ENCODE data around the gene FAM53B.

Gene FAM53B

GRCh38 chr10:124632064-124632531, 112.1 kb downstream of the FAM53B start:
- peak; percentile 42 to 74 for DNase-seq (ENCODE audit: low read depth in 1 of 2, low spot score in 1 of 2)
- in situ Hi-C loops (cut with HindIII; ENCODE audit: low pct_unique_long_range_greater_than_20kb, low sequenced_read_pairs), result no loop called here
- no peak for TF ChIP-seq JUND (IDR thresholded peaks at IDR 0.05; ENCODE audit: low read depth)

- in situ Hi-C loops (cut with HindIII; ENCODE audit: low pct_unique_long_range_greater_than_20kb, low sequenced_read_pairs), result no loop called here
- no peak for DNase-seq (ENCODE audit: low read depth in 1 of 2, low spot score in 1 of 2)
- no peak for TF ChIP-seq JUND (IDR thresholded peaks at IDR 0.05; ENCODE audit: low read depth)
These were observed 113.6 kb downstream of the FAM53B start for GRCh38 chr10:124630551-124630950.

- TF ChIP-seq JUND (IDR thresholded peaks at IDR 0.05; ENCODE audit: low read depth), result no peak
- no peak for DNase-seq (ENCODE audit: low read depth in 1 of 2, low spot score in 1 of 2)
- in situ Hi-C loops (cut with HindIII; ENCODE audit: low pct_unique_long_range_greater_than_20kb, low sequenced_read_pairs), result no loop called here
These were observed 114.3 kb downstream of the FAM53B start for GRCh38 chr10:124629842-124630241.

- in situ Hi-C loops (cut with HindIII; ENCODE audit: low pct_unique_long_range_greater_than_20kb, low sequenced_read_pairs), result no loop called here
- DNase-seq (ENCODE audit: low read depth in 1 of 2, low spot score in 1 of 2), result no peak
- no peak for TF ChIP-seq JUND (IDR thresholded peaks at IDR 0.05; ENCODE audit: low read depth)
These were observed 114.8 kb downstream of the FAM53B start for GRCh38 chr10:124629415-124629814.

GRCh38 chr10:124628676-124629021, 115.5 kb downstream of the FAM53B start:
- DNase-seq (ENCODE audit: low read depth in 1 of 2, low spot score in 1 of 2), result no peak
- no peak for TF ChIP-seq JUND (IDR thresholded peaks at IDR 0.05; ENCODE audit: low read depth)
- in situ Hi-C loops (cut with HindIII; ENCODE audit: low pct_unique_long_range_greater_than_20kb, low sequenced_read_pairs), result no loop called here

- DNase-seq (ENCODE audit: low read depth in 1 of 2, low spot score in 1 of 2), result no peak
- no peak for TF ChIP-seq JUND (IDR thresholded peaks at IDR 0.05; ENCODE audit: low read depth)
- in situ Hi-C loops (cut with HindIII; ENCODE audit: low pct_unique_long_range_greater_than_20kb, low sequenced_read_pairs), result no loop called here
These were observed 116.1 kb downstream of the FAM53B start for GRCh38 chr10:124627866-124628675.

GRCh38 chr10:124626759-124627380, 117.3 kb downstream of the FAM53B start:
- DNase-seq (ENCODE audit: low read depth in 1 of 2, low spot score in 1 of 2), result no peak
- in situ Hi-C loops (cut with HindIII; ENCODE audit: low pct_unique_long_range_greater_than_20kb, low sequenced_read_pairs), result no loop called here
- TF ChIP-seq JUND (IDR thresholded peaks at IDR 0.05; ENCODE audit: low read depth), result no peak

GRCh38 chr10:124625831-124626238, 118.3 kb downstream of the FAM53B start:
- in situ Hi-C loops (cut with HindIII; ENCODE audit: low pct_unique_long_range_greater_than_20kb, low sequenced_read_pairs), result no loop called here
- no peak for TF ChIP-seq JUND (IDR thresholded peaks at IDR 0.05; ENCODE audit: low read depth)
- no peak for DNase-seq (ENCODE audit: low read depth in 1 of 2, low spot score in 1 of 2)

GRCh38 chr10:124624895-124625294, 119.3 kb downstream of the FAM53B start:
- no peak for DNase-seq (ENCODE audit: low read depth in 1 of 2, low spot score in 1 of 2)
- in situ Hi-C loops (cut with HindIII; ENCODE audit: low pct_unique_long_range_greater_than_20kb, low sequenced_read_pairs), result no loop called here
- no peak for TF ChIP-seq JUND (IDR thresholded peaks at IDR 0.05; ENCODE audit: low read depth)

- DNase-seq (ENCODE audit: low read depth in 1 of 2, low spot score in 1 of 2), result no peak
- in situ Hi-C loops (cut with HindIII; ENCODE audit: low pct_unique_long_range_greater_than_20kb, low sequenced_read_pairs), result no loop called here
These were observed 119.7 kb downstream of the FAM53B start for GRCh38 chr10:124624466-124624865.

GRCh38 chr10:124624006-124624405, 120.2 kb downstream of the FAM53B start:
- no peak for TF ChIP-seq JUND (IDR thresholded peaks at IDR 0.05; ENCODE audit: low read depth)
- no peak for DNase-seq (ENCODE audit: low read depth in 1 of 2, low spot score in 1 of 2)
- in situ Hi-C loops (cut with HindIII; ENCODE audit: low pct_unique_long_range_greater_than_20kb, low sequenced_read_pairs), result no loop called here

More at GRCh38 chr10:124624466-124624865, 119.7 kb downstream of the FAM53B start:
- TF ChIP-seq JUND (IDR thresholded peaks at IDR 0.05; ENCODE audit: low read depth), result no peak

- in situ Hi-C loops (cut with HindIII; ENCODE audit: low pct_unique_long_range_greater_than_20kb, low sequenced_read_pairs), result no loop called here
- no peak for DNase-seq (ENCODE audit: low read depth in 1 of 2, low spot score in 1 of 2)
- no peak for TF ChIP-seq JUND (IDR thresholded peaks at IDR 0.05; ENCODE audit: low read depth)
These were observed 121.2 kb downstream of the FAM53B start for GRCh38 chr10:124622866-124623536.

- no peak for TF ChIP-seq JUND (IDR thresholded peaks at IDR 0.05; ENCODE audit: low read depth)
- in situ Hi-C loops (cut with HindIII; ENCODE audit: low pct_unique_long_range_greater_than_20kb, low sequenced_read_pairs), result no loop called here
- DNase-seq (ENCODE audit: low read depth in 1 of 2, low spot score in 1 of 2), result no peak
These were observed 122.0 kb downstream of the FAM53B start for GRCh38 chr10:124622158-124622557.
